BLaER1 treated with 17β-estradiol and CSF1 and Interleukin-3, amounts not matched to agents 10 nM and 100 nM (cell line): ENCODE results near the gene NR3C1.

Source experiments
- H3K27ac ChIP-seq, 11 experiments: shearing (Covaris generic); formaldehyde crosslinking; 2 replicates each; pipeline ENCODE4 v1.8.1; 2022
- H3K27me3 ChIP-seq, 11 experiments: shearing (Covaris generic); formaldehyde crosslinking; 2 replicates each; pipeline ENCODE4 v1.8.1; 2022
- H3K36me3 ChIP-seq, 11 experiments: shearing (Covaris generic); formaldehyde crosslinking; 2 replicates each; pipeline ENCODE4 v1.8.1; 2022
- H3K4me1 ChIP-seq, 10 experiments: shearing (Covaris generic); formaldehyde crosslinking; 2 replicates each; pipeline ENCODE4 v1.8.1; 2022
- H3K4me2 ChIP-seq, 11 experiments: shearing (Covaris generic); formaldehyde crosslinking; 2 replicates each; pipeline ENCODE4 v1.8.1; 2022
- H3K4me3 ChIP-seq, 10 experiments: shearing (Covaris generic); formaldehyde crosslinking; 2 replicates each; pipeline ENCODE4 v1.8.1; 2022
- H3K9ac ChIP-seq, 11 experiments: shearing (Covaris generic); formaldehyde crosslinking; 2 replicates each; pipeline ENCODE4 v1.8.1; 2022
- H3K9me3 ChIP-seq, 11 experiments: shearing (Covaris generic); formaldehyde crosslinking; replicated peaks in 1 of 11; 2 replicates each; pipeline ENCODE4 v1.8.1; 2022
- H4K20me1 ChIP-seq, 11 experiments: shearing (Covaris generic); formaldehyde crosslinking; 2 replicates each; pipeline ENCODE4 v1.8.1; 2022
- Cebpa-rat ChIP-seq, 11 experiments: shearing (Covaris generic); IDR thresholded peaks; 2 replicates each; pipeline ENCODE4 v1.8.1; 2022

Gene NR3C1

GRCh38 chr5:143374496-143375217 is 28.8 kb downstream of the NR3C1 start:
- Histone ChIP-seq H4K20me1 (peaks cover 88 to 100% (median 100%) of the 10 kb centered on the region in 11 experiments), H3K36me3 (peaks cover 36 to 98% (median 88%) of the 10 kb centered on the region in 11 experiments)

GRCh38 chr5:143373076-143373475 is 30.4 kb downstream of the NR3C1 start:
- Histone ChIP-seq H3K27ac (no peak overlapping the region), H3K36me3 (peaks cover 38 to 99% (median 88%) of the 10 kb centered on the region in 11 experiments), H3K9me3 (peaks cover 0 to 45% (median 27%) of the 10 kb centered on the region in 11 experiments; a peak in 20 of 22 replicates)

More at GRCh38 chr5:143374496-143375217, 28.8 kb downstream of the NR3C1 start:
- Histone ChIP-seq H3K4me1 (peaks cover 0 to 30% (median 6%) of the 10 kb centered on the region in 10 experiments; a peak in 10 of 20 replicates), H3K4me3 (no peak overlapping the region), H3K9me3 (peaks cover 0 to 29% (median 11%) of the 10 kb centered on the region in 11 experiments; a peak in 14 of 22 replicates), H3K27ac (no peak overlapping the region), H3K9ac (no peak overlapping the region), H3K27me3 (no peaks in the 10 kb centered on the region), H3K4me2 (no peak overlapping the region)
- TF ChIP-seq Cebpa-rat (IDR thresholded peaks at IDR 0.05) = no peak

GRCh38 chr5:143372187-143372829 is 31.2 kb downstream of the NR3C1 start:
- Histone ChIP-seq H3K4me1 (peaks cover 0 to 11% (median 4%) of the 10 kb centered on the region in 10 experiments; a peak in 9 of 20 replicates), H3K4me3 (no peak overlapping the region), H3K27me3 (no peaks in the 10 kb centered on the region), H4K20me1 (peaks cover 80 to 100% (median 99%) of the 10 kb centered on the region in 11 experiments), H3K9ac (no peak overlapping the region), H3K36me3 (peaks cover 40 to 99% (median 88%) of the 10 kb centered on the region in 11 experiments), H3K4me2 (no peak overlapping the region), H3K27ac (no peak overlapping the region), H3K9me3 (peaks cover 0 to 49% (median 34%) of the 10 kb centered on the region in 11 experiments; a peak in 20 of 22 replicates)
- TF ChIP-seq Cebpa-rat (IDR thresholded peaks at IDR 0.05) = no peak

More at GRCh38 chr5:143373076-143373475, 30.4 kb downstream of the NR3C1 start:
- H3K4me2 ChIP-seq = no peak overlapping the region
- no peaks in the 10 kb centered on the region for H3K27me3 ChIP-seq
- peaks cover 0 to 17% (median 6%) of the 10 kb centered on the region in 10 experiments; a peak in 9 of 20 replicates for H3K4me1 ChIP-seq
- TF ChIP-seq Cebpa-rat (IDR thresholded peaks at IDR 0.05) = no peak
- peaks cover 83 to 100% (median 99%) of the 10 kb centered on the region in 11 experiments for H4K20me1 ChIP-seq
- no peak overlapping the region for H3K4me3 ChIP-seq
- no peak overlapping the region for H3K9ac ChIP-seq

GRCh38 chr5:143370440-143370839 is 33.0 kb downstream of the NR3C1 start:
- TF ChIP-seq Cebpa-rat (IDR thresholded peaks at IDR 0.05) = no peak
- Histone ChIP-seq H3K27me3 (no peaks in the 10 kb centered on the region), H3K9ac (no peak overlapping the region), H3K4me1 (peaks cover 0 to 15% (median 0%) of the 10 kb centered on the region in 10 experiments; a peak in 4 of 20 replicates), H3K27ac (no peak overlapping the region), H3K4me2 (no peak overlapping the region), H3K9me3 (peaks cover 0 to 63% (median 52%) of the 10 kb centered on the region in 11 experiments; a peak in 20 of 22 replicates), H3K36me3 (peaks cover 37 to 99% (median 90%) of the 10 kb centered on the region in 11 experiments), H3K4me3 (no peak overlapping the region), H4K20me1 (peaks cover 71 to 100% (median 99%) of the 10 kb centered on the region in 11 experiments)

- peak overlapping the region in 3 of 11 experiments; percentile 21 to 30 (median 27); a peak in 3 of 22 replicates for H3K4me2 ChIP-seq
- peaks cover 20 to 77% (median 64%) of the 10 kb centered on the region in 11 experiments; a peak in 21 of 22 replicates for H3K36me3 ChIP-seq
- H3K27ac ChIP-seq = no peak overlapping the region
- no peaks in the 10 kb centered on the region for H3K27me3 ChIP-seq
- no peak overlapping the region for H3K9ac ChIP-seq
- H4K20me1 ChIP-seq = peaks cover 73 to 100% (median 98%) of the 10 kb centered on the region in 11 experiments
- no peak for TF ChIP-seq Cebpa-rat (IDR thresholded peaks at IDR 0.05)
- H3K4me1 ChIP-seq = peaks cover 34 to 67% (median 37%) of the 10 kb centered on the region in 10 experiments
- H3K4me3 ChIP-seq = no peak overlapping the region
- H3K9me3 ChIP-seq = peaks cover 11 to 59% (median 52%) of the 10 kb centered on the region in 11 experiments; a peak in 20 of 22 replicates
Measured at GRCh38 chr5:143364061-143364460, 39.4 kb downstream of the NR3C1 start.

- peaks cover 79 to 100% (median 99%) of the 10 kb centered on the region in 11 experiments for H4K20me1 ChIP-seq
- no peaks in the 10 kb centered on the region for H3K27me3 ChIP-seq
- no peak overlapping the region for H3K9ac ChIP-seq
Measured at GRCh38 chr5:143362664-143363227, 40.7 kb downstream of the NR3C1 start.

GRCh38 chr5:143361438-143361837 is 42.0 kb downstream of the NR3C1 start:
- H3K4me3 ChIP-seq = no peak overlapping the region
- no peak overlapping the region for H3K27ac ChIP-seq
- no peak overlapping the region for H3K9ac ChIP-seq
- H3K36me3 ChIP-seq = peaks cover 5 to 61% (median 38%) of the 10 kb centered on the region in 11 experiments; a peak in 20 of 22 replicates
- TF ChIP-seq Cebpa-rat (IDR thresholded peaks at IDR 0.05) = no peak
- H3K4me1 ChIP-seq = peaks cover 35 to 93% (median 40%) of the 10 kb centered on the region in 10 experiments
- peak overlapping the region; percentile 13 to 56 (median 45); a peak in 18 of 22 replicates for H3K4me2 ChIP-seq
- H3K27me3 ChIP-seq = no peaks in the 10 kb centered on the region
- peaks cover 9 to 36% (median 28%) of the 10 kb centered on the region in 11 experiments; a peak in 20 of 22 replicates for H3K9me3 ChIP-seq
- peaks cover 84 to 100% (median 99%) of the 10 kb centered on the region in 11 experiments for H4K20me1 ChIP-seq

More at GRCh38 chr5:143362664-143363227, 40.7 kb downstream of the NR3C1 start:
- Histone ChIP-seq H3K9me3 (peaks cover 10 to 46% (median 39%) of the 10 kb centered on the region in 11 experiments; a peak in 20 of 22 replicates), H3K36me3 (peaks cover 7 to 71% (median 51%) of the 10 kb centered on the region in 11 experiments; a peak in 21 of 22 replicates), H3K4me2 (peak overlapping the region; percentile 18 to 56 (median 41); a peak in 16 of 22 replicates), H3K27ac (no peak overlapping the region), H3K4me1 (peaks cover 34 to 80% (median 37%) of the 10 kb centered on the region in 10 experiments), H3K4me3 (no peak overlapping the region)
- TF ChIP-seq Cebpa-rat (IDR thresholded peaks at IDR 0.05) = no peak

- Histone ChIP-seq H3K27ac (no peak overlapping the region), H3K9me3 (peaks cover 9 to 30% (median 22%) of the 10 kb centered on the region in 11 experiments; a peak in 20 of 22 replicates), H3K9ac (peak overlapping the region in 1 of 11 experiments; percentile 13; a peak in 1 of 22 replicates), H3K4me2 (peak overlapping the region in 10 of 11 experiments; percentile 13 to 56 (median 44); a peak in 16 of 22 replicates), H3K36me3 (peaks cover 5 to 60% (median 32%) of the 10 kb centered on the region in 11 experiments; a peak in 20 of 22 replicates), H3K27me3 (no peaks in the 10 kb centered on the region), H4K20me1 (peaks cover 83 to 100% (median 98%) of the 10 kb centered on the region in 11 experiments), H3K4me1 (peaks cover 35 to 92% (median 40%) of the 10 kb centered on the region in 10 experiments), H3K4me3 (no peak overlapping the region)
- no peak for TF ChIP-seq Cebpa-rat (IDR thresholded peaks at IDR 0.05)
Measured at GRCh38 chr5:143360755-143361154, 42.7 kb downstream of the NR3C1 start.
